Prostate gland (tissue), 2 donors: Measurements from ENCODE around the gene TBC1D16. TPM values are rescaled to one million over a fixed set of nuclear protein-coding genes. Genes with fewer than 3 reads are reported as not detected.

Source experiments
- DNase-seq: peaks from one replicate; pipeline ENCODE4 v3.0.0-alpha.2; 2019; ENCODE audit warnings: low spot score
- H3K27ac ChIP-seq, 2 donors: fragments of 200-600 bp; sonication (generic); 2 replicates each; pipeline ENCODE4 v1.5.1; 2017 to 2019
- H3K27me3 ChIP-seq: fragments of 200-600 bp; sonication (generic); replicated peaks from 2 replicates; pipeline ENCODE4 v1.5.1; 2019; ENCODE audit not compliant: insufficient read depth
- H3K36me3 ChIP-seq, 2 donors: fragments of 200-600 bp; sonication (generic); 1 replicate in 1 of 2; 2 replicates in 1 of 2; pipeline versions ENCODE4 v1.5.1 to v1.8.1; 2017 to 2019
- H3K4me1 ChIP-seq: fragments of 200-600 bp; sonication (generic); replicated peaks from 2 replicates; pipeline ENCODE4 v1.5.1; 2019
- H3K4me3 ChIP-seq, 2 donors: fragments of 200-600 bp; sonication (generic); 2 replicates each; pipeline ENCODE4 v1.5.1; 2017 to 2019
- H3K9me3 ChIP-seq: fragments of 200-600 bp; sonication (generic); 2 replicates; pipeline ENCODE4 v1.5.1; 2017
- POLR2A ChIP-seq: fragments of 450-650 bp; IDR thresholded peaks from one replicate; pipeline ENCODE4 v1.6.1; 2016; ENCODE audit warnings: antibody characterized with exemption, mild to moderate bottlenecking
- POLR2AphosphoS5 ChIP-seq: sonication (generic); formaldehyde crosslinking; IDR thresholded peaks from one replicate; pipeline ENCODE4 v1.6.1; 2017; ENCODE audit warnings: antibody characterized with exemption
- WGBS: methylation state at CpG from one replicate; pipeline ENCODE4 v1.1.5; 2018; 5-methylcytosine and 5-hydroxymethylcytosine counted together
- intact Hi-C: fragments of 100-400 bp; cut with DNase I; formaldehyde crosslinking; loops from one replicate; pipeline ENCODE4 v1.14.2; 2022
- total RNA-seq, 2 donors: library from RNA; depleted of rRNA; stranded (reverse); fragments of >200 nt; gene quantifications; one replicate each; pipeline ENCODE4 v1.1.0, GENCODE V29; 2016
- TF ChIP-seq, protein P1 (sequence below), 4 experiments: fragments of 200-600 bp in 2 of 4; fragments of 450-650 bp in 2 of 4; sonication (generic) in 2 of 4; IDR thresholded peaks; 1 replicate in 3 of 4; 2 replicates in 1 of 4; pipeline ENCODE4 v1.5.1; 2016 to 2019; ENCODE audit warnings: antibody characterized with exemption in 4 of 4, mild to moderate bottlenecking in 2 of 4, moderate library complexity in 2 of 4

The TBC1D16 gene
- total RNA-seq, 2 donors from 2014 or later: 29.1 to 41.9 TPM

GRCh38 chr17:79946352-79947231, 89.1 kb downstream of the TBC1D16 start:
- no peak for DNase-seq
- TF ChIP-seq POLR2A (no peak), POLR2AphosphoS5 (no peak)
- TF ChIP-seq, protein P1, sequence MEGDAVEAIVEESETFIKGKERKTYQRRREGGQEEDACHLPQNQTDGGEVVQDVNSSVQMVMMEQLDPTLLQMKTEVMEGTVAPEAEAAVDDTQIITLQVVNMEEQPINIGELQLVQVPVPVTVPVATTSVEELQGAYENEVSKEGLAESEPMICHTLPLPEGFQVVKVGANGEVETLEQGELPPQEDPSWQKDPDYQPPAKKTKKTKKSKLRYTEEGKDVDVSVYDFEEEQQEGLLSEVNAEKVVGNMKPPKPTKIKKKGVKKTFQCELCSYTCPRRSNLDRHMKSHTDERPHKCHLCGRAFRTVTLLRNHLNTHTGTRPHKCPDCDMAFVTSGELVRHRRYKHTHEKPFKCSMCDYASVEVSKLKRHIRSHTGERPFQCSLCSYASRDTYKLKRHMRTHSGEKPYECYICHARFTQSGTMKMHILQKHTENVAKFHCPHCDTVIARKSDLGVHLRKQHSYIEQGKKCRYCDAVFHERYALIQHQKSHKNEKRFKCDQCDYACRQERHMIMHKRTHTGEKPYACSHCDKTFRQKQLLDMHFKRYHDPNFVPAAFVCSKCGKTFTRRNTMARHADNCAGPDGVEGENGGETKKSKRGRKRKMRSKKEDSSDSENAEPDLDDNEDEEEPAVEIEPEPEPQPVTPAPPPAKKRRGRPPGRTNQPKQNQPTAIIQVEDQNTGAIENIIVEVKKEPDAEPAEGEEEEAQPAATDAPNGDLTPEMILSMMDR (IDR thresholded peaks at IDR 0.05): no peak
- Histone ChIP-seq H3K4me3 (no peak overlapping the region), H3K27me3 (no peaks in the 10 kb centered on the region), H3K36me3 (peaks cover 6 to 10% of the 10 kb centered on the region in 2 donors), H3K9me3 (no peaks in the 10 kb centered on the region), H3K4me1 (peaks cover 12% of the 10 kb centered on the region), H3K27ac (no peak overlapping the region)
- 95% methylated on average over 25 of the region's 25 CpGs for WGBS
- intact Hi-C loops: no loop called here

- 92% methylated on average over 25 of the region's 25 CpGs for WGBS
- intact Hi-C loops: no loop called here
- Histone ChIP-seq H3K27me3 (no peaks in the 10 kb centered on the region), H3K36me3 (peaks cover 6 to 10% of the 10 kb centered on the region in 2 donors), H3K27ac (no peak overlapping the region), H3K9me3 (no peaks in the 10 kb centered on the region), H3K4me1 (peaks cover 3% of the 10 kb centered on the region), H3K4me3 (no peak overlapping the region)
- DNase-seq: no peak
- TF ChIP-seq POLR2AphosphoS5 (no peak), POLR2A (no peak)
- TF ChIP-seq, protein P1 (IDR thresholded peaks at IDR 0.05): no peak
Measured at GRCh38 chr17:79945591-79946255, 89.9 kb downstream of the TBC1D16 start.

DNA sequence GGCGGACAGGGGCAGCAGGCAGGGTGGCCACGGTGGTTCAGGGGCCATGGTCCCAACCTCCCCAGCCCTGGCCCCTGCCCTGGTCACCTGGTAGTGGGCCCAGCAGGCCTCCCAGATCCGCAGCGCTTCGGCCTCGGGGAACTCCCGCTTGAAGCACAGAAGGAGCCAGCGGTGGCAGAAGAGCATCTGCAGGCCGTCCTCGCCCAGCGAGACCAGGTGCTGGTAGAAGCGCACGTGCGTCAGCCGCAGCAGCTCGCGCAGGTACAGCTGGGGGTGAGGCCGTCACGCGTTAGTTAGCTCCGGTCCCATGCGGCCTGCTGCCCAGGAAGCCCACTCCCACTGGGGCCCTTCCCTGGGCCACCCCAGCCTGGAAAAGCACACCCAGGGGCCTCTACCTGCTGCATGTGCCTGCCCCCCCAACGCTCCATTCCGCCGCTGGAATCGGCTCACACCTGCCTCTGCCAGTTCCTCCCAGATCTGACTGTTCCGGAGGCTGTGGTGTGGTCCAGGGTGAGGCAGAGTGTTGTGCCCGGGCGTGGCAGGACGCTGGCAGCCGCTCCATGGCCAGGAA, 90.8 kb downstream of the TBC1D16 start:
- Histone ChIP-seq H3K9me3 (no peaks in the 10 kb centered on the region), H3K36me3 (peaks cover 6 to 10% of the 10 kb centered on the region in 2 donors), H3K27me3 (no peaks in the 10 kb centered on the region), H3K4me3 (no peak overlapping the region), H3K4me1 (no peaks in the 10 kb centered on the region), H3K27ac (no peak overlapping the region)
- 97% methylated on average over 22 of the region's 31 CpGs for WGBS
- no peak for TF ChIP-seq POLR2AphosphoS5
- no peak for TF ChIP-seq POLR2A
- TF ChIP-seq, protein P1 (IDR thresholded peaks at IDR 0.05): no peak
- intact Hi-C loops: no loop called here
- no peak for DNase-seq

GRCh38 chr17:79944251-79944812, 91.3 kb downstream of the TBC1D16 start:
- H3K9me3 ChIP-seq: no peaks in the 10 kb centered on the region
- DNase-seq: no peak
- no peak for TF ChIP-seq POLR2A
- TF ChIP-seq, protein P1 (IDR thresholded peaks at IDR 0.05): no peak
- TF ChIP-seq POLR2AphosphoS5: no peak
- intact Hi-C loops: no loop called here
- H3K27ac ChIP-seq: no peak overlapping the region
- peaks cover 6 to 10% of the 10 kb centered on the region in 2 donors for H3K36me3 ChIP-seq
- 91% methylated on average over 23 of the region's 23 CpGs for WGBS
- H3K27me3 ChIP-seq: no peaks in the 10 kb centered on the region
- H3K4me1 ChIP-seq: no peaks in the 10 kb centered on the region
- H3K4me3 ChIP-seq: no peak overlapping the region
